ENCODE measurements around the gene PCA3. TPM values are rescaled to one million over a fixed set of nuclear protein-coding genes. Genes with fewer than 3 reads are reported as not detected.

The PCA3 gene
- total RNA-seq, 2 experiments from 2014 or later: not detected

- CTCF ChIA-PET: interaction anchor here (0.8 kb wide), 1 partner anchor 342 kb away, joined by 4 read pairs; no protein-coding TSS in a partner anchor
- DNase-seq: no peak
- Mint-ChIP-seq H3K36me3 (ENCODE audit: low read depth) (no peaks in the 10 kb centered on the region), H3K27ac (no peak overlapping the region), H3K27me3 (ENCODE audit: low read depth) (peaks cover 16% of the 10 kb centered on the region), H3K9me3 (no peaks in the 10 kb centered on the region), H3K4me3 (no peak overlapping the region), H3K4me1 (ENCODE audit: low read depth) (no peaks in the 10 kb centered on the region)
- intact Hi-C loops (cut with micrococcal nuclease): no loop called here
These were observed 44.4 kb downstream of the PCA3 start for GRCh38 chr9:76808636-76809035.

- no peaks in the 10 kb centered on the region for H3K36me3 Mint-ChIP-seq (ENCODE audit: low read depth)
- no peaks in the 10 kb centered on the region for H3K9me3 Mint-ChIP-seq
- intact Hi-C loops (cut with micrococcal nuclease): loop anchor here (1.0 kb wide), 3 partner anchors 177 to 340 kb away; no protein-coding TSS in a partner anchor
- DNase-seq: peak; percentile 60
- H3K27me3 Mint-ChIP-seq (ENCODE audit: low read depth): peaks cover 18% of the 10 kb centered on the region
- H3K27ac Mint-ChIP-seq: no peak overlapping the region
- CTCF ChIA-PET: interaction anchor here (0.5 to 2.1 kb wide), 5 partner anchors 186 to 1214 kb away, joined by 3 to 5 read pairs (median 4); no protein-coding TSS in a partner anchor
- H3K4me3 Mint-ChIP-seq: no peak overlapping the region
- H3K4me1 Mint-ChIP-seq (ENCODE audit: low read depth): no peaks in the 10 kb centered on the region
These were observed 46.2 kb downstream of the PCA3 start for GRCh38 chr9:76810377-76810957.

GRCh38 chr9:76812591-76812990 lies 48.4 kb downstream of the PCA3 start:
- Mint-ChIP-seq H3K36me3 (ENCODE audit: low read depth) (no peaks in the 10 kb centered on the region), H3K27me3 (ENCODE audit: low read depth) (peaks cover 18% of the 10 kb centered on the region), H3K9me3 (no peaks in the 10 kb centered on the region), H3K4me3 (no peak overlapping the region), H3K4me1 (ENCODE audit: low read depth) (no peaks in the 10 kb centered on the region), H3K27ac (no peak overlapping the region)
- no peak for DNase-seq
- CTCF ChIA-PET: interaction anchor here (1.4 to 2.1 kb wide), 2 partner anchors 175 to 339 kb away, joined by 5 to 6 read pairs; no protein-coding TSS in a partner anchor
- intact Hi-C loops (cut with micrococcal nuclease): no loop called here

GRCh38 chr9:76817489-76817888 lies 53.3 kb downstream of the PCA3 start:
- no peak for DNase-seq
- no peaks in the 10 kb centered on the region for H3K9me3 Mint-ChIP-seq
- H3K36me3 Mint-ChIP-seq (ENCODE audit: low read depth): no peaks in the 10 kb centered on the region
- no peak overlapping the region for H3K4me3 Mint-ChIP-seq
- intact Hi-C loops (cut with micrococcal nuclease): no loop called here
- no peak overlapping the region for H3K27ac Mint-ChIP-seq
- H3K27me3 Mint-ChIP-seq (ENCODE audit: low read depth): peaks cover 14% of the 10 kb centered on the region
- H3K4me1 Mint-ChIP-seq (ENCODE audit: low read depth): no peaks in the 10 kb centered on the region
- CTCF ChIA-PET: interaction anchor here (1.0 kb wide), 1 partner anchor 12 kb away, joined by 3 read pairs; no protein-coding TSS in a partner anchor

- H3K27ac Mint-ChIP-seq: no peak overlapping the region
- no peaks in the 10 kb centered on the region for H3K9me3 Mint-ChIP-seq
- no peaks in the 10 kb centered on the region for H3K4me1 Mint-ChIP-seq (ENCODE audit: low read depth)
These were observed 54.0 kb downstream of the PCA3 start for GRCh38 chr9:76818271-76818670.

GRCh38 chr9:76820431-76820830 lies 56.2 kb downstream of the PCA3 start:
- intact Hi-C loops (cut with micrococcal nuclease): no loop called here
- Mint-ChIP-seq H3K36me3 (ENCODE audit: low read depth) (no peaks in the 10 kb centered on the region), H3K27ac (no peak overlapping the region), H3K27me3 (ENCODE audit: low read depth) (peaks cover 4% of the 10 kb centered on the region), H3K4me1 (ENCODE audit: low read depth) (no peaks in the 10 kb centered on the region), H3K9me3 (no peaks in the 10 kb centered on the region), H3K4me3 (no peak overlapping the region)
- CTCF ChIA-PET: no interaction called here
- DNase-seq: no peak

More at GRCh38 chr9:76818271-76818670, 54.0 kb downstream of the PCA3 start:
- Mint-ChIP-seq H3K36me3 (ENCODE audit: low read depth) (no peaks in the 10 kb centered on the region), H3K27me3 (ENCODE audit: low read depth) (peaks cover 10% of the 10 kb centered on the region), H3K4me3 (no peak overlapping the region)
- intact Hi-C loops (cut with micrococcal nuclease): no loop called here
- no peak for DNase-seq
- CTCF ChIA-PET: no interaction called here

- Mint-ChIP-seq H3K4me3 (no peak overlapping the region), H3K27me3 (ENCODE audit: low read depth) (peaks cover 2% of the 10 kb centered on the region), H3K4me1 (ENCODE audit: low read depth) (no peaks in the 10 kb centered on the region), H3K36me3 (ENCODE audit: low read depth) (no peaks in the 10 kb centered on the region), H3K9me3 (no peaks in the 10 kb centered on the region), H3K27ac (no peak overlapping the region)
- DNase-seq: no peak
- CTCF ChIA-PET: interaction anchor here (0.6 kb wide), 1 partner anchor 1366 kb away, joined by 3 read pairs; no protein-coding TSS in a partner anchor
- intact Hi-C loops (cut with micrococcal nuclease): no loop called here
These were observed 63.2 kb downstream of the PCA3 start for GRCh38 chr9:76827296-76828080.

GRCh38 chr9:76828447-76828846 lies 64.2 kb downstream of the PCA3 start:
- Mint-ChIP-seq H3K9me3 (no peaks in the 10 kb centered on the region), H3K36me3 (ENCODE audit: low read depth) (no peaks in the 10 kb centered on the region), H3K4me3 (no peak overlapping the region), H3K27ac (no peak overlapping the region), H3K27me3 (ENCODE audit: low read depth) (peaks cover 2% of the 10 kb centered on the region), H3K4me1 (ENCODE audit: low read depth) (no peaks in the 10 kb centered on the region)
- DNase-seq: no peak
- intact Hi-C loops (cut with micrococcal nuclease): no loop called here
- CTCF ChIA-PET: no interaction called here

GRCh38 chr9:76835571-76836283 lies 71.5 kb downstream of the PCA3 start:
- H3K36me3 Mint-ChIP-seq (ENCODE audit: low read depth): no peaks in the 10 kb centered on the region
- no peak overlapping the region for H3K4me3 Mint-ChIP-seq
- no peak for DNase-seq
- peaks cover 4% of the 10 kb centered on the region for H3K27me3 Mint-ChIP-seq (ENCODE audit: low read depth)
- intact Hi-C loops (cut with micrococcal nuclease): no loop called here
- H3K9me3 Mint-ChIP-seq: no peaks in the 10 kb centered on the region
- H3K27ac Mint-ChIP-seq: no peak overlapping the region
- H3K4me1 Mint-ChIP-seq (ENCODE audit: low read depth): no peaks in the 10 kb centered on the region
- CTCF ChIA-PET: no interaction called here

Other genes with a start within 250 kb of the PCA3 start
- under 1 TPM in 1 of 2 experiments, not detected in 1; 0.38 TPM for gene PRUNE2, start 141.7 kb downstream of the PCA3 start, total RNA-seq

Data from activated naive CD4-positive, alpha-beta T cell treated with anti-CD3 and anti-CD28 coated beads for 36 hours (primary cell).